SIG-M5 treated with dmso at 0.1 percent for 504 hours (cell line): ENCODE measurements around the gene BHLHE23.
A peak's percentile ranks its signal among the peaks of the same experiment; 100 is the strongest.

Experiments used
- DNase-seq: peaks from one replicate; lab custom pipeline; 2025; ENCODE audit not compliant: unreplicated experiment; lab: John Stamatoyannopoulos, UW

Gene BHLHE23

DNA sequence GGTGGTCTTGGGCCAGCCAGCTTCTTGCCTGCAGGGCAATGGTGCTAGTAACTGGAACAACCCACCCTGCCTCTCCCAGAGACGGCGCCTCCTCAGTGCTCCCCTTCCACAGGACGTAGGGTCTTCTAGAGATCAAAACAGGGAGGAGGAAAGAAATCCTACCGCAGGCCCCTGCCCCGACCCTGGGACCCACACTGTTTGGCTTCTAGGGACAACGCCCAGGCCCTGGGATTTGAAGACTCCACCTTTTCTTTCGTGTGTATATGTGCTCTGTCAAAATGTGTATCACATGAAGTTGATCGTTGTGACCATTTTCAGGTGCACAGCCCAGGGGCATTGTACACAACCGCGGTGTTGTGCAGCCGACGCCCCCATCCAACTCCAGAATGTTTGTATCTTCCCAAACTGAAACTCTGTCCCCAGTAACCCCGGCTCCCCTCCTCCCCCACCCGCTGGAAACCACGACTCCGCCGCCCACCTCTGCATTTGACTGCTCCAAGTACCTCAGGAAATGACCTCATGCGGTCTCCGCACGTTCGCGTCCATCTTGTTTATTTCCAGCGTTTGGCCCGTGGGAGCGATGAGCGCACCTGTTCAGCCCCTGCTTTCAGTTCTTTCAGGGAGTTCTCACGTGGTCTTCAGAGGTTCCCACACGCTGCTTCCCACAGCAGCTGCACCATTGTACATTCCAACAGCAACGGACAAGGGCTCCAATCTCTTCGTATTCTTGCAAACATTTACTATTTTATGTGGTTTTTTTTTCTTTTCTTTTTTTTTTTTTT, 3.4 kb upstream of the BHLHE23 start:
- no peak for DNase-seq

DNA sequence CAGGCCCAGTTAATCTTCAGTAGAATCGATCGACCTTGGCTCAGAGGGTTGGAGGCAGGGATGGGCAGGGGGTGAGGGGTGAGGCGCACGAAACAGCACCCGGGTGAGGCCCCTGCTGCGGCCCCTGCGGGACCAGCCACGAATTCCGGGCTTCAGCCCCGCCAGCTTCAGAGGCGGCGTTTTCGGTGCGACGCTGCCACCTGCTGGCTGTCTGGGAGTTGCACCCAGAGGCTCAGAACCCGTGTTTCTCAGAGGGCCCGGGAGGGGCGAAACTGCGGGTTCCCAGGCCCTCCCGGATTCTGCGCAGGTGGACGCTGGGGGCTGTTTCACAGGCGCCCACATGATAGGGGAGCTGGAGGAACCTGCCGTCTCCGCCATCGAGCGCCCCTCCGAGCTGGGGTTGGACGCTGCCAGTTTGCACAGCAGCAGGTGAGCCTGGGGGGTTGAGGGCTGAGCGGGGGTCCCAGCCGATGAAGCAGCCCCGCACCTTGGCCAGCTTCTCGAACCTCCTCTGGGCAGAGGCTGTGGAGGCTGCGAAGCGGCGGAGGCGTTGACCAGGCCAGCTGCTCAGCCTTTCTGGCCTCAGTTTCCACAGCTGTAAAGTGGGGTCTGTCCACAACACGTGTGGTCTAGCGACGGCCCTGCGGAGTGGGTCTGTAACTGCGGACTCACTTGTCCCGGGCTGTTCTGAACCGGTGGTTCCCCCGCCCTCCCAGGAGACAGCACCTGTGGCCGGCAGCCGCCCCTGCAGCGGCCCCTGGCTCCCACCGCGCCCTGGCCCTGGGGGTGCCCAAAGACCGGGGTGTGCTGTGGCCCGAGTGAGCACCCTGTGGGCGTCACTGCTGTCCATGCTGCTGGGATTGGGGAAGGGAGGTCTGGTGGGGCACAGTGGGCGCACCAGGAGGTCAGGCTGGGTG, 2.5 kb upstream of the BHLHE23 start:
- DNase-seq: peak; percentile 63

DNA sequence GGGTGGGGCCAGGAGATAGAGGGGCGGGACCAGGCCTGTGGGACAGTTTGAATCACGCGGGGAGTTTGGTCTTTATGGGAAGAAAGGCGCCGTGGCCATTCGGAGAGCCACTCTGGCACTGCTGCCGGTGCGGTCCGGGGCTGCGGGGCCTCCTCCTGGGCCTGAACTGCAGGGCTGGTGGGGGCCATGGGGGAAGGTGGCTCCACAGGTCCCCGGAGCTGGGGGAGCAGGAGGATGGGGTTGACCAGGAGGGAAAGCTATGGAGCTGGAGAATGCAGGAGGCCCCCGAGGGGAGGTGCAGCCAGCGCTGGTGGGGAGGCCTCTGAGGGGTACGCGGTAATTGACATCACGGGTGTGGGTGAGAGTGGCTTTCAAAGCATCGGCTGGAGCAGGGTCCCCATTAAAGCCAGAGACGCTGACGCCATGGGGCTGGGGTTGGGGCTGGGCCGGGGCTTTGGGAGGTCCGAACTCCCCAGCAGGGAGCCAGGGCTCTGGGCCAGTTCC, 1.8 kb upstream of the BHLHE23 start:
- no peak for DNase-seq

DNA sequence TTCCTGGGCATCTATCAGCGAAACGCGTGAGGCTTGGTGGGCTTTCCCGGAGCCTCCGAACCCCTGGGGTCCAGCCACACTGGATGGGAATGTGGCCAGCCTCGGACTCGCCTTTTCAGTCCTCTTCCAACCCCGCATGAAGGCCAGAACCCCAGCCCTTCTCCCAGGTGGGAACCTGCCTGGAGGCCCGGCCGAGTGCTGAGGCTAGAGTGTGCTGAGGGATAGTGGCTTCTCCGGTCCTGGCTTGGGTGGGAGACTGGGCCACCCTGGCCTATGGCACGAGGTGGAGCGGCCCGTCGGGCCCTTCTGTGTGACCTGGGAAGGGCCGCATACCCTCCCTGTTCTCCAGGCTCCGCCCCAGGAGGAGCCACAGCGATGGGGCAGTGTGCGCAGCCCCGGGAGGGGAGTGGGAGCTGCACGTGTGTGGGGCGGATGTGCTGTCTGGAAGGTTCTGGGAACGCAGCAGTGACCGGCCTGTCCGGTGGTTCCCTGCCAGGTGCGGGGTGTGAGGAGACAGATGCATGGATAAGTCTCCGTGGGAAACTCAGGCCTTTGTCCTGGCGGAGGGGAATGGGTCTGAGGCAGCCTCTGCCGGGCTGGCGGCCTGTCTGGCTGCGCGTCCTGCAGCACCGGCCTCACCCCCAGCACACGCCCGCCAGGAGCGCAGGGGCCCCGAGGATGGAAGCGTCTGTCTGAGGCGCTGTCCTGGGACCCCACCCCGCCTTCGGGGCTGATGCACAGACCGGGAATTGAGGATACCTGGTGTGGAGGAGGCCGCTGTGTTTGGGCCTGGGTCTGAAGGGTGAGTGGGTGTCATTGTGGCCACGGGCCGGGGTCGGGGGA, 1.1 kb upstream of the BHLHE23 start:
- DNase-seq: no peak

DNA sequence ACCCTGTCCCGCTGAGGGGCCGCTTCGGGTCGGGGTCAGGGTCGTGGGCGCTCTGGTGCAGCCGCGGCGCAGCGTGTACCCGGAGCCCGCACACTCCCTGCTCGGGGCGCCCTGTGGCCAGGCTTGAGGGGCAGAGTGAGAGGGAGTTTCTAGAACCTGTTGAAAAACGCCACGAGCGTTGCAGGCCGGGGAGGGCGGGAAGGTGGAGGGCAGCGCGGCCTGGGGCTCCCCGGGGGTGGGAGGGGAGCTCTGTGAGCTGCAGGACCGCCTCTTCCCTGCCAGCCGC, 539 bp upstream of the BHLHE23 start:
- DNase-seq: no peak

DNA sequence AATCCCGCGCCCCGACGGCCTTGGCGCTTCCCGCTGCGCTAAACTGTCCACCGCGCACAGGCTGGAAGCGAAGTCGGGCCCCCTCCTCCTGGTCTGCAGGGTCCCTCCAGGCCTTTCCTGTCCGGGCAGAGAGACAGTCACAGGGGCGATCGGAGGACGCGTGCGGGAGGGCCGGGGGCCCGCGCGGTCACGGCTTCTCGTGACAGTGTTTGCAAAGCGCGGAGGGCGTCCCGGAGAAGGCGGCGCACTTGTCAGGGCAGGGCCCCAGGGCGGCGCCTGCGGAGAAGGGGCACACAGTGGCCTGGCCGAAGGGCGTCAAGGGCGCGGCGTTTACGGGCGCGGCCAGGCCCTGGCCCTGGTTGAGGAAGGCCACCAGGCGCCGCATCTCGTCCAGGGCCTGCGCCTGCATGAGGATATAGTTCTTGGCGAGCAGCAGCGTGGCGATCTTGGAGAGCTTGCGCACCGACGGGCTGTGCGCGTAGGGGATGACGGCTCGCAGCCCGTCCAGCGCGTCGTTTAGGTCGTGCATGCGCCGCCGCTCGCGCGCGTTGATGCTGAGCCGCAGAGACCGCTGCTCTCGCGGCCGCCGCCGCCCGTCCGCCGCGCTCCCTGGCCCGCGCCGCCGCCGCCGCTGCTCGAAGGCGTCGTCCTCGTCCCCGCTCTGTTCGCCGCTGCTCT, 763 bp downstream of the BHLHE23 start:
- no peak for DNase-seq

DNA sequence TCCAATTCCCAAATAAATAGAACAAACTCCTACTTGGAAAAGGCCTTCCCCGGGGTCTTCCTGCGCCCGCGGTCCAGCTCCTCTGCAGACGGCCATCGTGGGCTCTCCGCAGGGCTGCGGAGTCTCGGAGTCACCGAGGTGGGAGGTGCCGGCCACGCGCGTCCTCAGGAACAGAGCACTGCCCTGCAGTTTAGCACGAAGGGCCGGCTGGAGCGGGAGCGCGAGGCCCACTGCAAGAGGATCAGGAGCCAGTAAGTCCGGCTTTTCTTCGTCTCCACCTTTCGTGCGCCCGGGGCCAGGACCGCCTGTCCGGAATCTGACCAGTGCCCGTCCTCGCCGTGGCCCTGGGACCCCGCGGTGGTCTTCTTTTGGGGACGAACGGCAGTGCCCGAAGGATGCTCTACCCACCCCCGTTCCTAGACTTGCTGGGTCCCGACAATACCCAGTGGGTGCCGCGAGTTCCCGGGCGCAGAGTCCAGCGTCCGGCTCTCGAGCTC, 1.4 kb downstream of the BHLHE23 start:
- DNase-seq: no peak

DNA sequence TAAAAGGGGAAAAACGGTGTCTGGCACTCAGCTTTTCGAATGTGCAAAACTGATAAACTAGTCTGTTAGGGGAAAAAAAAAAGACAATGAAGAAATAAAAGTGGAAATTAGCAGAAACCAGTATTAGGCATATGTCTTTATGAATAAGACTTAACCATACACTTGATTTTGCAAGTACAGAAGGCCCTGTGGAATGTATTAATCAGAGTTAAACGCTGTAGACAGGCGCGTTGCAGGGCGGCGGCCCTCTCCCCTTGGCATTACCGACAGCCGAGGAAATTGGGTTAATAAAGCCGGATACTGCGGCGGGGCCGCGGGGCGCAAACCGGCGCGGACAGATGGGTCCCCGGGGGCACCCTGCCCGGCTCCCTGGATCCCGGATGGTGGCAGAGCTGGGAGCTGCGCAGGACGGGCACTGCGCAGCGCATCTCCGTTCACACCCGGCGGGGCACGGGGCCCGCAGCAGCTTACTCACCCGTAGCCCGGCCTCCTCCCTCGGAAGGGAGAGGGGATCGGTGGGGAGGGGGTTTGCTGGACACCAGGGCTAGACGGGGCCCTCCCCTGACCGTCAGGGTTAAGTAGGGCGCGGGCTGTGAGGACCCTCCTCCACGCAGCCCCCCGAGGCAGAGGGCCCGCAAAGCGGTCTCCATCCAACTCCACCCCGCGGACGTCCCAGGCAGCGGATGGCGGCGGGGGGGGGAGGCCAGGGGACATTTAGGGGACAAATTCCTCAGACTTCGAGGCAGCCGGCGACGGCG, 2.0 kb downstream of the BHLHE23 start:
- DNase-seq: no peak

DNA sequence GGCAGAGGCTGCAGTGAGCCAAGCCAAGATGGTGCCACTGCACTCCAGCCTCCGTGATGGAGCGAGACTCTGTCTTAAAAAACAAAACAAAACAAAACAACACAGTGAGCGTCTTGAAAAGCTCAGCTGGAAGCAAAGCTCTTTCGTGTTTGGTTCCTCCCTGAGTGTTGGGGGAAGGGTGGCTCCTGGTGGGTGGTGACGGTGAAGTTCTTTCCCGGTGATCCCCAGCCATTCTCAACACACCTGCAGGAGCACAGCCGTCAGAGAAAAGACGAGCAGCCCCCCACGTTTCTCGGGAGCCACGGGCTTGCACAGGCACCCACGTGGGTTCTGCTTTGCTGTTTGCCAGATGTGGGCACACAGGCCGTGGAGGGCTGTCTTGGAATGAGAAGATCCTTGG, 3.2 kb downstream of the BHLHE23 start:
- DNase-seq: no peak

DNA sequence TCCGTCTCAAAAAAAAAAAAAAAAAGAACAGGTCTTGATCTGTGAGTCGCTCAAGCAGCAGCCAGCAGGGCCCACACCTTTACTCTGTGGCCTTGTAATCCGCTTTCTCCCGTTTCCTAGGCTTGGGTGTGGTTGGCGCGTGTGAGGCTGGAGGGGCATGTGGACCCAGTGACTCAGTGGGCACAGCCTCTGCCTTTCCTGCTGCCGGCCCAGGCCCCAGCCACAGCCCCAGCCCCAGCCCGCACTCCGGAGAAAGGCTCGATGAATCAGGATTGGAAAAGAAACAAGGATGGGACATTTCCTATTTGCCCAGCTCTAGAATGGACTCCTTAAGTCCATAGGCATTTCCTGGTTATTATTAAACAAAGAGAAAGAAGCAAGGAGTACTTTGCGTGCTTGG, 4.3 kb downstream of the BHLHE23 start:
- no peak for DNase-seq

DNA sequence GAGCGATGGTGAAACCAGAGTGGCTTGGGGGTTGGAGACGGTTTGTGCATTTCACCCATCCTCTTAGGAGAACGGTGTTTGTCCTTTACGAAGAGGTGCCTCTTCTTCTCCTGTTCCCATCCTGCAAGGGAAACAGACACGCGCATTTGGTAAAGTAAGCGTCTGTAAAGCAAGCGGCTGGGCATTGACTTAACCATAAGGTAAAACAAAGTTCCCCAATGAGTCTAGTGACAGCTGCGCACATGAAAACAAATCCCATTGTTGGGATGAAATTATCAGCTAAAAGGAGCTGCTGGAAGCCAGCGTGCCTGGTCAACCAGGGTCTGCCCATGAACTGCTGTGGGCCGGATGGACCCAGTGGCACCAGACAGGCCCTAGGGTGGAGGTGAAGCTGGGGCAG, 5.8 kb downstream of the BHLHE23 start:
- DNase-seq: no peak

DNA sequence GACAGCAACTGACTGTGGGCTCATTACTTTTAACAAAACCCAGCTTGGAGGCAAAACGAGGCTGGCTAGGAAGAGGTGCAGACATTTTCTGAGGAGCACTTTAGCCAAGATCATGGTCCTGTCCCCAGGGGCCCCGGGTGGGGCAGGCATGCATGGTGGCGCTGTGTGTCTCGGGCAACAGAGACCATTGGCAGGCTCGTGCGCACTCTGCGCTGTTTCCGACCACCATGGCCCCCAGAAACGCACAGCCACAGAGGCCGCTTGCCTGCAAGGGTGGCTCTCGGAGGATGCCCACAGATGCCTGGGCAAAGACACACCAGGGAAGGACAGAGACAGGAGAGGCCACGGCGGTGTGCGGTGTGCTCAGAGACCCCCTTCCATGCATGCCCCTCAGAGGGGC, 6.7 kb downstream of the BHLHE23 start:
- DNase-seq: no peak

DNA sequence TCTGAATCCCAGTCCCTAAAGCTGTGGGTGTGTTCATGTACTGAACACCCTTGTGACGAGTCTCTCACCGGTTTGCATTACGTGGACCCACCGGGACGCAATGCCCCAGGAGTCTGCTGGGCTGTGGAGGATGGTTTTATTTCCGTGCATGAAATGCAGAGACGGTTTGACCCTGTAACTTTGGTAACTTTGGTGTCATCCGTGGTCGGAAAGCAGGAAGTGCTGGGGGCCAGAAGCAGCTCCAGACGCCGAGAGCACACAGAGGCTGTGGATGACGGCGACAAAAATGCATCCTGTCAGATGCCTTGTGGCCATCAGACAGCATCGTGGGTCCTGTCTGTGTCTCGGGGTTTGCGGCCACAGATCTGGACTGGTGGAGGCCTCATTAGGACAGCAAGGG, 7.2 kb downstream of the BHLHE23 start:
- DNase-seq: no peak

DNA sequence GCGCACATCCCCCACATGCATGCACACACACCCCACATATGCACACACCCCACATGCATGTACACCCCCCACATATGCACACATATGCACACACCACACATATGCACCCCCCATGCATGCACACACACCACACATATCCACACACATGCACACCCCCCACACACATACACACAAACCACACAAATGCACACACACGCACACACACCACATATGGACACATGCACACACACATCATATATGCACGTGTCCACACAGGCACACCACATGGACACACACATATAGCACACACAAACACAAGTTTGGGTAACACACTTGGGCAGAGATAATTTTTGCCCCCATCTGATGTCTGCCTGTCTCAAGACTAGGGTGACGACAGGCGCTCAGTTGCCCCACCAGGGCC, 8.3 kb downstream of the BHLHE23 start:
- no peak for DNase-seq

DNA sequence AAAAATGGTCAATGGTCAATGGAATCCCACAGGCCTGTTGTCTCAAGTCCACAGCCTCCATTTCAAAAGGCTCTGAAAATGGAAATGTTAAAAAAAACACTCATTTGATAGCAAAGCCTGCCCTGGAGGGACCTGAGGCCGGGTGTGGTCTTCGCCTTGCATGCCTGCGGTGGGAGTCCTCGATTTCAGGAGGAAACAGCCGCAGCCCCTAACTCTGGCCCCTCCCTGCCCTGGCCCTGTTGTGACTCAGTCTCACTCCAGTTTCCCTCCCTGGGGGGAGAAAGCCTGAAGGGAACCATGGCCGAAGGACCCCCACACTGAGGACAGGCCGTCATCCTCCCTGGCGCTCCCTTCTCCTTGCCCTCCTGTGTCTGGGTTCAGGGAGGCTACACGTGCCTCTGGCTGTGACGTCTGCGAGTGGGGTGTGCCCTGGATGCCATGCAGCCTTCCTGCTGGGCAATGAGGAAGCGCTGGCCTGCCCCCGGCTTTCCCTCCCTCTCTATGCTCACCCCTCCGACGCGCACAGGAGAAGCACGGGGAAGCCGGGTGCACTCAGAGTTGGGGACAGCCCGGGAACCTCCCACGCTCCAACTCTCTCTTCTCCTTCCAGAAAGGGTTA, 9.2 kb downstream of the BHLHE23 start:
- DNase-seq: no peak

DNA sequence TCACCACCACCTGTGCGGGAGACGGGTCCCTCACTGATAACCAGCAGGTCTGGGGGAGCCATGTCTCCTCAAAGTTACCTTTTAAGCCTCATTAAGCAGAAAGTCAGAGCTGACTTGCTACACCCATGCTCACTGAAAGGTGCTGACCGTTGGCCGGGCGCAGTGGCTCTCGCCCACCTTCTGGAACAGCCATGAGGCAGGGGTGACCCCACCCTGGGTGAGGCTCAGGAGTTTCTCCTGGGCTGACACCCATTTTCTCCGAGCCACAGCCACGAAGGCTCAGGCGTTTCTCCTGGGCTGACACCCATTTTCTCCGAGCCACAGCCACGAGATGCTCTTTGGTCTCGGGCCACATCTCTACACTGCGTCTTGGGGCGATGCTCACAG, 10.2 kb downstream of the BHLHE23 start:
- no peak for DNase-seq

DNA sequence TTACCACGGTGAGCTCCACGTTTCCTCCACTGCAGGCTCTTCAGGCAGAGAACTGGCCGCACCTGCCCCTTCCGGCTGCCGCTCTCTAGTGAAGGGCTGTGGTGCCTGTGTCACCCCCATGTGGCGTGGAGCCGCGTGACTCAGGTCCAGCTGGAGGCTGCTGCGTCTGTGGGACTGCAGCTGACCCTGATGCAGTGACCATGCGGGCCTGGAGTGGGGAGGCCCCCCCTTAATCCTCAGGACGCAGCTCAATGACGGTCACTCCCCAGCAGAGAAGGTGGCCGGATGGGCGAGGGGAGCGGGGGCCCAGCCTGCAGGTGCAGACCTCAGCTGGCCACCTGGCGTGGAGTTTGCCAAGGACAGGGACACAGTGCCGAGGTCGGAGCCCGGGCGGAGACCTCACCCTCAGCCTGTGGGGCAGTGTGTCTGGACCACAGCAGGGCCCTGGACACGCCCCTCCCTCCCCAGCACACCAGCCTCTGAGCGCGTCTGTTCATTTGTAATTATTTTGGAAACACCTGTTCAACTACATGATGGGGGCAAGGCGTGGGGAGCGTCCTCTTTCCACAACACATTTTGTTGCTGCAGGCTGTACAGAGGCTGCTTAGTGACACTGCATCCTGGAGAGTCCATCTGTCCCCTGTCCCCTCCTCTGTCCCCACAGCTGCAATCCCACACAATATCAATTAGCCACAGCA, 10.7 kb downstream of the BHLHE23 start:
- DNase-seq: no peak

DNA sequence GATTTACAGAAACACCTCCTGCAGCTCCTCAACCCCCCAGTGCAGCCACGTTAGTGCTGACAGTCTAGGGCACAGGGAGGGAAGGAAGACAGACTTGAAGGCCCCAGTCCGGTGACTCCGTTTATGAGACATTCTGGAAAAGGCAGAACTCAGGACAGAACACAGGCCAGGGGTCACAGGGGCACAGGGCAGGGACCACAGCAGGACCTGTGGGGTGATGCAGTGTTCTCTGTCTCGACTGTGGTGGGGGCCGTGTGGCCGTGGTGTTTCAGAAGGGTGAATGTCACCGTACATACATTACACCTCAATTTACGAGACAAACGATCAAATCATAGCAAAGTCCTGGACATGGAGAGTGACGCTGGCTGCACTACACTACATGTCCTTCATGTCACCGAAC, 11.3 kb downstream of the BHLHE23 start:
- no peak for DNase-seq

DNA sequence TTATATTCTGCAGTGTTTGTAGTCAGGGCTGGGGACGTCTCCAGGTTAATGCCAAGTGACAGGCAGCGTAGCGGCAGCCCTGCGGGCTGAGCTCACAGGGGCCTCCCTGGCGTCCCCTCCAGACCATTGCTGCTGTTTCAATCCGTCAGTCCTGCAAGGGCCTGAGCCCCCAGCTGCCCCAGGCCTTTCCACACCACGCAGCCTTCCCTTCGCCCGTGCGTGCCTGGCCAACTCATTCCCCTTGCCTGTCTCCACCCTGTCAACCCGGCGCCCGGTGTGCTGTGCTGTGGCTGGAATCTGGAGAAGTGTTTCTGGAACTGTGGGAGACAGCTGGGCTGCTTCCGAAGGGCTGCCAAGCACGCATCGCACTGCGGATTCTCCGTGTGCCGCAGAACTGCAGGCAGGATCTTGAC, 11.9 kb downstream of the BHLHE23 start:
- no peak for DNase-seq
